ENCODE results near the gene ATP1B4. TPM values are rescaled to one million over a fixed set of nuclear protein-coding genes. Genes with fewer than 3 reads are reported as not detected.
"Not testable (repeated sequence)": the region's sequence is repeated elsewhere in the genome, so short reads cannot be mapped to it uniquely, and the experiment has no call there.

Gene ATP1B4
- under 1 TPM in 3 of 4 donors, not detected in 1; 0.01 to 0.07 (median 0.07) TPM for polyA plus RNA-seq (ENCODE audit: insufficient read length in 4 of 4)

GRCh38 chrX:120361764-120362305 is at the start of gene ATP1B4:
Gene ATP1B4, plus strand, starts transcription at chrX:120362089. Its CDS starts 80 bp downstream, at chrX:120362169.
- no peak for DNase-seq (ENCODE audit: low read depth in 4 of 4, low spot score in 3 of 4)

GRCh38 chrX:120315776-120316175 is 46.1 kb upstream of the ATP1B4 start:
- DNase-seq (ENCODE audit: low read depth in 4 of 4, low spot score in 3 of 4) = no peak

- DNase-seq (ENCODE audit: low read depth in 4 of 4, low spot score in 3 of 4) = no peak
Observed at GRCh38 chrX:120316587-120317283, 45.2 kb upstream of the ATP1B4 start.

- no peak for DNase-seq (ENCODE audit: low read depth in 4 of 4, low spot score in 3 of 4)
Observed at GRCh38 chrX:120318411-120318810, 43.5 kb upstream of the ATP1B4 start.

- DNase-seq (ENCODE audit: low read depth in 4 of 4, low spot score in 3 of 4) = no peak
Observed at GRCh38 chrX:120321520-120322281, 40.2 kb upstream of the ATP1B4 start.

- DNase-seq (ENCODE audit: low read depth in 4 of 4, low spot score in 3 of 4) = no peak
Observed at GRCh38 chrX:120331116-120331515, 30.8 kb upstream of the ATP1B4 start.

- DNase-seq (ENCODE audit: low read depth in 4 of 4, low spot score in 3 of 4) = no peak
Observed at GRCh38 chrX:120332394-120332793, 29.5 kb upstream of the ATP1B4 start.

GRCh38 chrX:120334151-120334550 is 27.7 kb upstream of the ATP1B4 start:
- DNase-seq (ENCODE audit: low read depth in 4 of 4, low spot score in 3 of 4) = no peak

- no peak for DNase-seq (ENCODE audit: low read depth in 4 of 4, low spot score in 3 of 4)
Observed at GRCh38 chrX:120334603-120335002, 27.3 kb upstream of the ATP1B4 start.

GRCh38 chrX:120335289-120335688 is 26.6 kb upstream of the ATP1B4 start:
- DNase-seq (ENCODE audit: low read depth in 4 of 4, low spot score in 3 of 4) = no peak

GRCh38 chrX:120336899-120337298 is 25.0 kb upstream of the ATP1B4 start:
- DNase-seq (ENCODE audit: low read depth in 4 of 4, low spot score in 3 of 4) = no peak

- not testable (repeated sequence) for DNase-seq (ENCODE audit: low read depth in 4 of 4, low spot score in 3 of 4)
Observed at GRCh38 chrX:120344566-120344965, 17.3 kb upstream of the ATP1B4 start.

GRCh38 chrX:120350450-120351138 is 11.3 kb upstream of the ATP1B4 start:
- no peak for DNase-seq (ENCODE audit: low read depth in 4 of 4, low spot score in 3 of 4)

GRCh38 chrX:120356084-120356483 is 5.8 kb upstream of the ATP1B4 start:
- no peak for DNase-seq (ENCODE audit: low read depth in 4 of 4, low spot score in 3 of 4)

- no peak for DNase-seq (ENCODE audit: low read depth in 4 of 4, low spot score in 3 of 4)
Observed at GRCh38 chrX:120357186-120357585, 4.7 kb upstream of the ATP1B4 start.

GRCh38 chrX:120358737-120359456 is 3.0 kb upstream of the ATP1B4 start:
- no peak for DNase-seq (ENCODE audit: low read depth in 4 of 4, low spot score in 3 of 4)

GRCh38 chrX:120365320-120365719 is 3.4 kb downstream of the ATP1B4 start:
- no peak for DNase-seq (ENCODE audit: low read depth in 4 of 4, low spot score in 3 of 4)

- no peak for DNase-seq (ENCODE audit: low read depth in 4 of 4, low spot score in 3 of 4)
Observed at GRCh38 chrX:120365968-120366367, 4.1 kb downstream of the ATP1B4 start.

GRCh38 chrX:120366794-120367193 is 4.9 kb downstream of the ATP1B4 start:
- DNase-seq (ENCODE audit: low read depth in 4 of 4, low spot score in 3 of 4) = no peak

GRCh38 chrX:120367402-120368109 is 5.7 kb downstream of the ATP1B4 start:
- no peak for DNase-seq (ENCODE audit: low read depth in 4 of 4, low spot score in 3 of 4)

Measured in right renal pelvis (tissue), 4 donors.